ENCODE results near the gene YPEL2.
"Not testable (repeated sequence)": the region's sequence is repeated elsewhere in the genome, so short reads cannot be mapped to it uniquely, and the experiment has no call there.

The YPEL2 gene

GRCh38 chr17:59401725-59402124 is 70.3 kb downstream of the YPEL2 start:
- Histone ChIP-seq H3K27me3 (ENCODE audit: insufficient read depth, low read length) (no peaks in the 10 kb centered on the region), H3K9me3 (ENCODE audit: insufficient read depth, low read depth, low read length) (no peaks in the 10 kb centered on the region), H3K9ac (ENCODE audit: low read depth, low read length) (no peak overlapping the region), H3K36me3 (ENCODE audit: insufficient read depth, low read depth, low read length) (no peaks in the 10 kb centered on the region), H3K4me3 (ENCODE audit: low read length) (no peak overlapping the region), H3K4me1 (ENCODE audit: insufficient read depth, low read length) (no peaks in the 10 kb centered on the region), H3K27ac (ENCODE audit: low read length) (no peak overlapping the region)

GRCh38 chr17:59402760-59403159 is 71.3 kb downstream of the YPEL2 start:
- H3K4me3 ChIP-seq (ENCODE audit: low read length): no peak overlapping the region
- no peaks in the 10 kb centered on the region for H3K27me3 ChIP-seq (ENCODE audit: insufficient read depth, low read length)
- no peak overlapping the region for H3K9ac ChIP-seq (ENCODE audit: low read depth, low read length)
- no peaks in the 10 kb centered on the region for H3K4me1 ChIP-seq (ENCODE audit: insufficient read depth, low read length)
- no peaks in the 10 kb centered on the region for H3K36me3 ChIP-seq (ENCODE audit: insufficient read depth, low read depth, low read length)
- H3K27ac ChIP-seq (ENCODE audit: low read length): no peak overlapping the region
- H3K9me3 ChIP-seq (ENCODE audit: insufficient read depth, low read depth, low read length): no peaks in the 10 kb centered on the region

GRCh38 chr17:59404471-59404870 is 73.0 kb downstream of the YPEL2 start:
- Histone ChIP-seq H3K27me3 (ENCODE audit: insufficient read depth, low read length) (no peaks in the 10 kb centered on the region), H3K4me1 (ENCODE audit: insufficient read depth, low read length) (no peaks in the 10 kb centered on the region), H3K9me3 (ENCODE audit: insufficient read depth, low read depth, low read length) (no peaks in the 10 kb centered on the region), H3K9ac (ENCODE audit: low read depth, low read length) (no peak overlapping the region), H3K36me3 (ENCODE audit: insufficient read depth, low read depth, low read length) (no peaks in the 10 kb centered on the region), H3K4me3 (ENCODE audit: low read length) (no peak overlapping the region), H3K27ac (ENCODE audit: low read length) (no peak overlapping the region)

- H3K9ac ChIP-seq (ENCODE audit: low read depth, low read length): no peak overlapping the region
- no peaks in the 10 kb centered on the region for H3K9me3 ChIP-seq (ENCODE audit: insufficient read depth, low read depth, low read length)
- H3K4me3 ChIP-seq (ENCODE audit: low read length): no peak overlapping the region
- H3K4me1 ChIP-seq (ENCODE audit: insufficient read depth, low read length): no peaks in the 10 kb centered on the region
- no peaks in the 10 kb centered on the region for H3K27me3 ChIP-seq (ENCODE audit: insufficient read depth, low read length)
- H3K36me3 ChIP-seq (ENCODE audit: insufficient read depth, low read depth, low read length): no peaks in the 10 kb centered on the region
- H3K27ac ChIP-seq (ENCODE audit: low read length): no peak overlapping the region
Observed at GRCh38 chr17:59405944-59406705, 74.7 kb downstream of the YPEL2 start.

- no peak overlapping the region for H3K27ac ChIP-seq (ENCODE audit: low read length)
Observed at GRCh38 chr17:59406808-59407381, 75.4 kb downstream of the YPEL2 start.

GRCh38 chr17:59409336-59410048 is 78.0 kb downstream of the YPEL2 start:
- H3K9me3 ChIP-seq (ENCODE audit: insufficient read depth, low read depth, low read length): no peaks in the 10 kb centered on the region
- H3K36me3 ChIP-seq (ENCODE audit: insufficient read depth, low read depth, low read length): no peaks in the 10 kb centered on the region
- no peak overlapping the region for H3K27ac ChIP-seq (ENCODE audit: low read length)
- no peaks in the 10 kb centered on the region for H3K27me3 ChIP-seq (ENCODE audit: insufficient read depth, low read length)
- no peak overlapping the region for H3K4me3 ChIP-seq (ENCODE audit: low read length)
- no peaks in the 10 kb centered on the region for H3K4me1 ChIP-seq (ENCODE audit: insufficient read depth, low read length)
- no peak overlapping the region for H3K9ac ChIP-seq (ENCODE audit: low read depth, low read length)

More at GRCh38 chr17:59406808-59407381, 75.4 kb downstream of the YPEL2 start:
- no peaks in the 10 kb centered on the region for H3K4me1 ChIP-seq (ENCODE audit: insufficient read depth, low read length)
- H3K27me3 ChIP-seq (ENCODE audit: insufficient read depth, low read length): no peaks in the 10 kb centered on the region
- H3K36me3 ChIP-seq (ENCODE audit: insufficient read depth, low read depth, low read length): no peaks in the 10 kb centered on the region
- no peak overlapping the region for H3K9ac ChIP-seq (ENCODE audit: low read depth, low read length)
- H3K4me3 ChIP-seq (ENCODE audit: low read length): no peak overlapping the region
- no peaks in the 10 kb centered on the region for H3K9me3 ChIP-seq (ENCODE audit: insufficient read depth, low read depth, low read length)

GRCh38 chr17:59410049-59410437 is 78.6 kb downstream of the YPEL2 start:
- Histone ChIP-seq H3K9me3 (ENCODE audit: insufficient read depth, low read depth, low read length) (no peaks in the 10 kb centered on the region), H3K4me1 (ENCODE audit: insufficient read depth, low read length) (no peaks in the 10 kb centered on the region), H3K27ac (ENCODE audit: low read length) (no peak overlapping the region)

GRCh38 chr17:59412431-59412830 is 81.0 kb downstream of the YPEL2 start:
- not testable (repeated sequence) for H3K27ac ChIP-seq (ENCODE audit: low read length); H3K9me3 ChIP-seq (ENCODE audit: insufficient read depth, low read depth, low read length); H3K27me3 ChIP-seq (ENCODE audit: insufficient read depth, low read length); H3K36me3 ChIP-seq (ENCODE audit: insufficient read depth, low read depth, low read length); H3K4me3 ChIP-seq (ENCODE audit: low read length); H3K9ac ChIP-seq (ENCODE audit: low read depth, low read length); H3K4me1 ChIP-seq (ENCODE audit: insufficient read depth, low read length)

More at GRCh38 chr17:59410049-59410437, 78.6 kb downstream of the YPEL2 start:
- no peak overlapping the region for H3K4me3 ChIP-seq (ENCODE audit: low read length)
- no peaks in the 10 kb centered on the region for H3K27me3 ChIP-seq (ENCODE audit: insufficient read depth, low read length)
- H3K36me3 ChIP-seq (ENCODE audit: insufficient read depth, low read depth, low read length): no peaks in the 10 kb centered on the region
- no peak overlapping the region for H3K9ac ChIP-seq (ENCODE audit: low read depth, low read length)

GRCh38 chr17:59413014-59413766 is 81.7 kb downstream of the YPEL2 start:
- H3K9ac ChIP-seq (ENCODE audit: low read depth, low read length): no peak overlapping the region
- no peak overlapping the region for H3K4me3 ChIP-seq (ENCODE audit: low read length)
- H3K27me3 ChIP-seq (ENCODE audit: insufficient read depth, low read length): no peaks in the 10 kb centered on the region
- H3K36me3 ChIP-seq (ENCODE audit: insufficient read depth, low read depth, low read length): no peaks in the 10 kb centered on the region
- H3K27ac ChIP-seq (ENCODE audit: low read length): no peak overlapping the region
- H3K9me3 ChIP-seq (ENCODE audit: insufficient read depth, low read depth, low read length): no peaks in the 10 kb centered on the region
- H3K4me1 ChIP-seq (ENCODE audit: insufficient read depth, low read length): no peaks in the 10 kb centered on the region

- Histone ChIP-seq H3K4me3 (ENCODE audit: low read length) (no peak overlapping the region), H3K27ac (ENCODE audit: low read length) (no peak overlapping the region), H3K4me1 (ENCODE audit: insufficient read depth, low read length) (no peaks in the 10 kb centered on the region), H3K9me3 (ENCODE audit: insufficient read depth, low read depth, low read length) (no peaks in the 10 kb centered on the region), H3K27me3 (ENCODE audit: insufficient read depth, low read length) (no peaks in the 10 kb centered on the region), H3K9ac (ENCODE audit: low read depth, low read length) (no peak overlapping the region), H3K36me3 (ENCODE audit: insufficient read depth, low read depth, low read length) (no peaks in the 10 kb centered on the region)
Observed at GRCh38 chr17:59415397-59415796, 83.9 kb downstream of the YPEL2 start.

- H3K27me3 ChIP-seq (ENCODE audit: insufficient read depth, low read length): no peaks in the 10 kb centered on the region
- no peaks in the 10 kb centered on the region for H3K9me3 ChIP-seq (ENCODE audit: insufficient read depth, low read depth, low read length)
- H3K36me3 ChIP-seq (ENCODE audit: insufficient read depth, low read depth, low read length): no peaks in the 10 kb centered on the region
- H3K4me1 ChIP-seq (ENCODE audit: insufficient read depth, low read length): no peaks in the 10 kb centered on the region
- H3K27ac ChIP-seq (ENCODE audit: low read length): no peak overlapping the region
- no peak overlapping the region for H3K4me3 ChIP-seq (ENCODE audit: low read length)
- H3K9ac ChIP-seq (ENCODE audit: low read depth, low read length): no peak overlapping the region
Observed at GRCh38 chr17:59416184-59416583, 84.7 kb downstream of the YPEL2 start.

All from iPS-20b (cell line).